Measurements from ENCODE around the gene ONECUT1.
A peak's percentile ranks its signal among the peaks of the same experiment; 100 is the strongest.

ONECUT1 gene

DNA sequence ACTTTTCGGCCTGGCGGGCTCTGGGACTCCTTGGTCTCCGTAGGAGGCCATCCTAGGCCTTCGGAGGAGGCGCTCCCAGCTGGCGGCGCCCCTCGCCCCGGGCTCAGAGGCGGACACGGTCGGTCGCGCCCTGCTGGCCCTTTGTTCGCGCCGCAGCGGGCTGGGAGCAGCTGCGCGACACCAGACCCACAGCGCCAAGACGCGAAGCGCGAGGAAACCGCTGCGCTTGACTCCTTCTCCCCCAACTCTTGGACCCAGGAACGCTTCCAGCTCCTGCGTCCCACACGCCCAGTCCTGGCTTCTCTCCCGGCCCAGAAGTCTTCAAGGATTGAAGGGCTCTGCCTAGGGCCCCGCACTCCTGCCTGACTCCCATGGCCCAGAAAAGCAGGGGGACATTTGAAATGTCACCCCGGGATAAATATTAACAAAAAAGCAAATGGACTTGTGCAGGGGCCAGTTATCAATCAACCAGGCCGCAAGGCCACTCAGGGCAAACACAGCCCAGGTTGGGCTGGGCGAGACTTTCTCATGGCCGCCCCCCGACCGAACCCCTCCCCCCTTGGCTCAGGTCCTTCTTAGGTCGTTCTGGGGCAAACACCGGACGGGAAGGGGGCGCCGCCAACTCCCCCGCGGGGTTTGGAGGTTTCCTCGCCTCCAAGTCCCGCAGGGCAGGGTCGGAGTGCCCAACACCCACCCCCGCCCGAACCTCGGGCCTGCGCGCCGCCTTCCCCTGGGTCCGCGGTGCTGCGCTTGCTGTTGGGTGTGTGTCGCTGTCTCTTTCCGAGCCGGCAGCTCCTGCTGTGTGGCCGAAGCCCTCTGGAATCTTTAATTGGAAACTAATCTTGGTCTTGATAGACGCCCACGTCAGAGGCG lies 5.1 kb downstream of the ONECUT1 start:
- DNase-seq (ENCODE audit: low read depth), result no peak
- H3K4me3 ChIP-seq (replicated peaks; ENCODE audit: low read depth, low read length), result no peak overlapping the region
- TF ChIP-seq CTCF (IDR thresholded peaks at IDR 0.05; ENCODE audit: low read length, missing control alignments), result no peak

GRCh38 chr15:52783929-52784798 lies 6.0 kb downstream of the ONECUT1 start:
- TF ChIP-seq CTCF (IDR thresholded peaks at IDR 0.05; ENCODE audit: low read length, missing control alignments), result no peak
- no peak overlapping the region for H3K4me3 ChIP-seq (replicated peaks; ENCODE audit: low read depth, low read length)
- DNase-seq (ENCODE audit: low read depth), result no peak

- TF ChIP-seq CTCF (IDR thresholded peaks at IDR 0.05; ENCODE audit: low read length, missing control alignments), result no peak
- peak; percentile 24 for DNase-seq (ENCODE audit: low read depth)
- no peak overlapping the region for H3K4me3 ChIP-seq (replicated peaks; ENCODE audit: low read depth, low read length)
These were observed 6.8 kb downstream of the ONECUT1 start for GRCh38 chr15:52783191-52783829.

GRCh38 chr15:52782514-52782913 lies 7.6 kb downstream of the ONECUT1 start:
- TF ChIP-seq CTCF (IDR thresholded peaks at IDR 0.05; ENCODE audit: low read length, missing control alignments), result no peak
- no peak overlapping the region for H3K4me3 ChIP-seq (replicated peaks; ENCODE audit: low read depth, low read length)
- DNase-seq (ENCODE audit: low read depth), result no peak

- H3K4me3 ChIP-seq (replicated peaks; ENCODE audit: low read depth, low read length), result no peak overlapping the region
- peak; percentile 66 for DNase-seq (ENCODE audit: low read depth)
- TF ChIP-seq CTCF (IDR thresholded peaks at IDR 0.05; ENCODE audit: low read length, missing control alignments), result peak; percentile 93
These were observed 9.8 kb downstream of the ONECUT1 start for GRCh38 chr15:52780172-52780980.

DNA sequence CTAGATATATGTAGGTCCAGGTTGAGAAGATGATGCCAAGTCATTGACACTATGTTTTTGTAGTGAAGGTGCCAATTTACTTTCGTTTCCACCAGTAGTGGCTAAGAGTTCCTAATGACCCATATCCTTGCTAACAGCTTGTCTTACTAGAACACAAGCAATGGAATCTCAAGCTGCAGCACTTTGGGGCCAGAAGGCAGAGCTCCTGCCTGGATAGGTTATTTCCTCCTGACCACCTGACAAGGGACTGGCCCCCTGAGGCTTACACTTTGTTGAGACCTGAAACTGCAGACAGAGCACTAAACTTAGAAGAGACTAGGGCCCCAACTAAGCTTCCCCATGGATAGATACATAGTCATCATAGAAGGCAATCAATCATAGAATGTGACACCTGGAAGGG lies 11.7 kb downstream of the ONECUT1 start:
- H3K4me3 ChIP-seq (replicated peaks; ENCODE audit: low read depth, low read length), result no peak overlapping the region
- TF ChIP-seq CTCF (IDR thresholded peaks at IDR 0.05; ENCODE audit: low read length, missing control alignments), result no peak
- DNase-seq (ENCODE audit: low read depth), result no peak

Data from fibroblast of pulmonary artery (primary cell).